ENCODE measurements around the gene AARS2.
"Not testable (repeated sequence)": the region's sequence is repeated elsewhere in the genome, so short reads cannot be mapped to it uniquely, and the experiment has no call there.

AARS2 gene

DNA sequence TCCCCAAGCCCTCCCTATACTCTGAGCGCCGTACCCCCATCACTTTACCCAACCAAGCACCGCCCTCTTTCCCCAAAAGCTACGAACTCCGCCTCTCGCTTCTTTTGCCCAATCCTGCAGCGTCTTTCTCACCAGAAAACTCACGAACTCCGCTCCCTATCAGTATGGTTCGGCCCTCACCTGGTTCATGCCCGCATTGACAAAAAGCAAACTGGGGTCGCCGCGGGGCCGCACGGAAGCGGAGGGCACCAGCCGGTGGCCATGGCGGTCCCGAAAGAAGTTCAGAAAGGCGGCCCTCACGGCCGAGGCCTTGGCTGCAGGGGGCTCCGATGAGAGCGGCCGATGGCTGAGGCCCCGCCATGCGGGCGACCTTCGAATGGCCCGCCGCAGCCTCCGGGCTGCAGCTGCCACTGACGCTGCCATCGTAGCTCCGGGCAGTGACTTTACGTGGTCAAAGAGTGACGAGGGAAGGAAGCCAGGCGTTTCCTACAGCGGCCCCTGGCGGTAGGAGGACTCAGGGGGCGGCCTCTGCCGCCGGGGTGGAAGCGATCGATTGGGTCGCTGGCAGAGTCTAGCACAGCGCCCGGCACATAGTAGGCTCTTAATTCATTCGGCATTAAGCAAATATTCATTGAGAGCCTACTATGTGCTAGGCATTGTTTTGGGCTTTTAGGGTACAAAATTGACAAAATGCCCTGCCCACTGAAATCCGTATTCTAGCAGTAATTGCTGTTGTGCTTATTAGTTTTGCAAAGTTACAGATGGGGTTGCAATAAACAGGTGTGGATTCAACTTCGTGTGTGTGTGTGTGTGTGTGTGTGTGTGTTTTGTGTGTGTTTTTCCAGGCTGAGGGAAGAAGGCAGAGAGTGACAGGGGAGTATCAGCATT, at the start of gene AARS2:
AARS2 (minus strand) TSS at position 447 of the 888 bp plus-strand sequence; CDS start at position 423, 24 bp downstream.
- no peak for TF ChIP-seq Cebpa-rat (IDR thresholded peaks at IDR 0.05)
- Histone ChIP-seq H3K9me3 (replicated peaks in 1 of 11) (no peaks in the 10 kb centered on the region), H3K36me3 (peaks cover 33 to 42% (median 39%) of the 10 kb centered on the region in 11 experiments), H3K27ac (peak within 1 kb of the TSS; percentile 63 to 92 (median 88); a peak in 21 of 22 replicates), H4K20me1 (peaks cover 0 to 9% (median 0%) of the 10 kb centered on the region in 11 experiments; a peak in 6 of 22 replicates), H3K4me1 (peaks cover 9 to 28% (median 12%) of the 10 kb centered on the region in 10 experiments), H3K9ac (peak within 1 kb of the TSS; percentile 86 to 94 (median 90)), H3K4me3 (peak within 1 kb of the TSS; percentile 81 to 96 (median 90)), H3K27me3 (no peaks in the 10 kb centered on the region), H3K4me2 (peak within 1 kb of the TSS; percentile 85 to 97 (median 92))

DNA sequence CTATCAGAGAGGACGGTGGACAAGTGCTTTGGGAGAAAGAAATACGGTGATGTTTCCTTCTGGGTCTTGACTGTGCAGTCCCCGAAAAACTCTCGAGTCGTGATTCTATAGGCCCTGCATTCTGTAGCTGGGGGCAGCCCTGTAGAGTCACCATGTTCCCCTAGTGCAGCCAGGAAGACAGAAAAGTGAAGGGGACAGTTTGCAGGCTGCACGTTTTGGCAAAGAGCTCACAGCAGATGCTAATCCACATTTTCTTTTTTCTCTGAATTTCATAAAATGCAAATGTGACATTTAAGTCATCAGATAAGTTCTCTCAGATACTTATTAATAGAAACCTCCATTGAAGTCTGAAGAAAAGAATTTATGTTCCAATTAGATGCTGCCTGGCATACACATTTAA, 48.8 kb upstream of the AARS2 start:
- Histone ChIP-seq H3K9ac (no peak overlapping the region), H3K4me1 (peaks cover 9 to 23% (median 13%) of the 10 kb centered on the region in 10 experiments; a peak in 19 of 20 replicates), H3K27ac (no peak overlapping the region), H4K20me1 (no peaks in the 10 kb centered on the region), H3K4me2 (no peak overlapping the region), H3K9me3 (replicated peaks in 1 of 11) (peaks cover 0 to 1% (median 0%) of the 10 kb centered on the region in 11 experiments; a peak in 1 of 22 replicates), H3K4me3 (no peak overlapping the region), H3K27me3 (no peaks in the 10 kb centered on the region), H3K36me3 (no peaks in the 10 kb centered on the region)
- no peak for TF ChIP-seq Cebpa-rat (IDR thresholded peaks at IDR 0.05)

DNA sequence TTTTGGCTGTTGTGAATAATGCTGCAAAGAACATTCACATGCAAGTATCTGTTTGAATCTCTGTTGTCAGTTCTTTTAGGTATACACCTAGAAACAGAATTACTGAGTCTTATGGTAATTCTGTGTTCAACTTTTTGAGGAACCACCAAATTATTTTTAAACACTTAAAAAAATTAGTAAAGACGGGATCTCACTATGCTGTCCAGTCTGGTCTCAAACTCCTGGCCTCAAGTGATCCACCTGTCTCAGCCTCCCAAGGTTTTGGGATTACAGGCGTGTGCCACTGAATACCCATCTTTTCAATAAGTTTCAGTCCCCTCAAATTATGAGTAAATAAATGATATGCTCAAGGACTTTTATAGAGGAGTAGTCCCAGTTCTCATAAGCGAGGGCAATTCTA, 46.8 kb upstream of the AARS2 start:
- no peaks in the 10 kb centered on the region for H4K20me1 ChIP-seq
- no peaks in the 10 kb centered on the region for H3K36me3 ChIP-seq
- peaks cover 9 to 19% (median 10%) of the 10 kb centered on the region in 10 experiments; a peak in 19 of 20 replicates for H3K4me1 ChIP-seq
- H3K4me2 ChIP-seq = no peak overlapping the region
- H3K4me3 ChIP-seq = no peak overlapping the region
- no peak overlapping the region for H3K27ac ChIP-seq
- H3K9ac ChIP-seq = no peak overlapping the region
- H3K9me3 ChIP-seq (replicated peaks in 1 of 11) = peaks cover 0 to 18% (median 3%) of the 10 kb centered on the region in 11 experiments; a peak in 9 of 22 replicates
- TF ChIP-seq Cebpa-rat (IDR thresholded peaks at IDR 0.05) = no peak
- H3K27me3 ChIP-seq = no peaks in the 10 kb centered on the region

DNA sequence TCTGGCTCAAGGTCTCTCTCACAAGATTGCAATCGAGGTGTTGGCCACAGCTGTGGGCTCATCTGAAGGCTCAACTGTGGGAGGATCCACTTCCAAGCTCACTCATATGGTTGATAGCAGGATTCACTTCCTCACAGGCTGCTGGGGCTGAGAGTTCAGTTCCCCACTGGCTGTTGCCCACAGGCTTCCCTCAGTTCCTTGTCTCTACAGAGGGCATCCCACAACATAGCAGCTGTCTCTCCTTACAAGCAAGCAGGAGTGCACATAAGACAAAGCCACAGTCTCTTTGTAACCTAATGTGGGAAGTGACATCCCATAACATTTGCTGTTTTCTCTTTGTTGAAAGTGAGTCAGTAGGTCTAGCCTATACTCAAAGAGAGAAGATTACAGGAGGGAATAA, 43.3 kb upstream of the AARS2 start:
- Histone ChIP-seq H3K9ac (no peak overlapping the region), H3K4me1 (no peaks in the 10 kb centered on the region; a peak in 1 of 20 replicates), H3K27me3 (no peaks in the 10 kb centered on the region), H3K4me2 (no peak overlapping the region), H3K27ac (no peak overlapping the region), H3K9me3 (replicated peaks in 1 of 11) (peaks cover 0 to 18% (median 3%) of the 10 kb centered on the region in 11 experiments; a peak in 9 of 22 replicates), H3K4me3 (no peak overlapping the region), H3K36me3 (no peaks in the 10 kb centered on the region), H4K20me1 (no peaks in the 10 kb centered on the region)
- TF ChIP-seq Cebpa-rat (IDR thresholded peaks at IDR 0.05) = no peak

DNA sequence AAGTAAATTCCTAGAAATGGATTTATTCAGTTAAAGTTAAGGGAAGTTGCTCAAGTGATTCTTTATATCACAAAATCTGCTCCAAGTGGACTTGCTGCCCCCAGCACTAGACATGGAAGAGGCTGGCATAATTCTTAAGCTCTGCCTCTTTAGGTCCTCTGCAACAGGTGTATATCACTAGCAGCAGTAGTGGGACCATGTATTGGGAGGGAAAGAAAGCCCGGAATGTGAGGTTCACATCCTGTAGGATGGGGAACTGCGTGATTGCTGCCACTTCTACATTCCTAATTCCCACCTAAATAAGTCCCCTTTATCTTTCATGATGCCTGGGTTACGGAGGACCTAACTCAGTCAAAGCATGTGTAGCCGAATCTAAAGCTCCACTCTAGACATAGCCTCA, 42.5 kb upstream of the AARS2 start:
- no peak for TF ChIP-seq Cebpa-rat (IDR thresholded peaks at IDR 0.05)
- H3K27ac ChIP-seq = no peak overlapping the region

DNA sequence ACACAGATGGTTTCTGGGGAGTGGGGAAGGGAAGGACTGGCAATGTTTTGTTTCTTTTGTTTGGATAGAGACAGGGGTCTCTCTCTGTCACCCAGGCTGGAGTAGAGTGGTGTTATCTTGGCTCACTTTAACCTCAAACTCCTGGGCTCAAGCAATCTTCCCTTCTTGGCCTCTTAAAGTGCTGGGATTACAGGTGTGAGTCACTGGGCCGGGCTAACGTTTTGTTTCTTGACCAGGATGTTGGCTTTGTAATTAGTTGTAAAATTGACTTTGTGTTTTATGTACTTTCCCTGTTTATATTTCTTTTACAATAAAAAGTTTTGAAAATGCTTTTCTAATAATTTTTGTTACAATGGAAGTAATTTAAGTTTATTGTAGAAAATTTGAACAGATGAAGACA, 40.2 kb upstream of the AARS2 start:
- no peak overlapping the region for H3K4me2 ChIP-seq
- TF ChIP-seq Cebpa-rat (IDR thresholded peaks at IDR 0.05) = no peak
- H3K4me3 ChIP-seq = no peak overlapping the region
- H3K27ac ChIP-seq = no peak overlapping the region
- no peaks in the 10 kb centered on the region for H3K27me3 ChIP-seq
- peaks cover 0 to 18% (median 3%) of the 10 kb centered on the region in 11 experiments; a peak in 9 of 22 replicates for H3K9me3 ChIP-seq (replicated peaks in 1 of 11)
- no peaks in the 10 kb centered on the region for H4K20me1 ChIP-seq
- peaks cover 0 to 9% (median 0%) of the 10 kb centered on the region in 10 experiments; a peak in 3 of 20 replicates for H3K4me1 ChIP-seq
- no peaks in the 10 kb centered on the region for H3K36me3 ChIP-seq
- H3K9ac ChIP-seq = no peak overlapping the region

More for the DNA sequence above, 42.5 kb upstream of the AARS2 start:
- H3K9me3 ChIP-seq (replicated peaks in 1 of 11) = peaks cover 0 to 18% (median 3%) of the 10 kb centered on the region in 11 experiments; a peak in 9 of 22 replicates
- H3K9ac ChIP-seq = no peak overlapping the region
- no peak overlapping the region for H3K4me2 ChIP-seq
- H3K4me1 ChIP-seq = peaks cover 0 to under 1% (median 0%) of the 10 kb centered on the region in 10 experiments; a peak in 1 of 20 replicates
- no peaks in the 10 kb centered on the region for H3K36me3 ChIP-seq
- no peaks in the 10 kb centered on the region for H4K20me1 ChIP-seq
- no peaks in the 10 kb centered on the region for H3K27me3 ChIP-seq
- H3K4me3 ChIP-seq = no peak overlapping the region

DNA sequence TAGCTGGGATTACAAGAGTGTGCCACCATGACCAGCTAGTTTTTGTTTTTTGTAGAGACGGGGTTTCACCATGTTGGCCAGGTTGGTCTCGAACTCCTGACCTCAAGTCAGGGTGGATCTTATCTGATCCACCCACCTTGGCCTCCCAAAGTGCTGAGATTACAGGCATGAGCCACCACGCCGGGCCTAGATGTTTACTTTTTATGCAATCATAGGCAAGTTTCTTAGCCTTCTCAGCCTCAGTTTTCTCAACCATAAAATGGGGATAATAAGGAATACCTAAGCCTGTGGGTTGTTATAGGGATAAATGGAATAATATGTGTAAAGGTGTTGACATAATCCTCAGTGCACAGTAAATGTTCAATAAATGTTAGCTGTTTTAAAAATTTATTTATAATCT, 39.1 kb upstream of the AARS2 start:
- no peak overlapping the region for H3K27ac ChIP-seq
- H3K9me3 ChIP-seq (replicated peaks in 1 of 11) = peaks cover 0 to 18% (median 3%) of the 10 kb centered on the region in 11 experiments; a peak in 9 of 22 replicates
- no peak overlapping the region for H3K9ac ChIP-seq
- peaks cover 0 to 9% (median 0%) of the 10 kb centered on the region in 10 experiments; a peak in 3 of 20 replicates for H3K4me1 ChIP-seq
- H3K36me3 ChIP-seq = no peaks in the 10 kb centered on the region
- H3K4me3 ChIP-seq = no peak overlapping the region
- no peaks in the 10 kb centered on the region for H3K27me3 ChIP-seq
- H4K20me1 ChIP-seq = no peaks in the 10 kb centered on the region
- no peak for TF ChIP-seq Cebpa-rat (IDR thresholded peaks at IDR 0.05)
- no peak overlapping the region for H3K4me2 ChIP-seq

DNA sequence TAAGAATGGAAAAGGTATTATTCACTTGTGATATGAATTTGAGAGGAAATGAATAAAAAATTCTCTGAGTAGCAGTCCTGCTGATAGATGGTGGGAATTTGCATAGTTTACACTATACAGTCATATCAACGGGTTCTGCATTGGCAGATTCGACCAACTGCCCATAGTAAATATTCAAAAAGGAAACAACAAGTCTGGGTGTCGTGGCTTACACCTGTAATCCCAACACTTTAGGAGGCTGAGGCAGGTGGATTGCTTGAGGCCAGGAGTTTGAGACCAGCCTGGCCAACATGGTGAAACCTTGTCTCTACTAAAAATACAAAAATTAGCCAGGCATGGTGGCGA, 37.5 kb upstream of the AARS2 start:
- H3K9ac ChIP-seq; H3K27me3 ChIP-seq; H3K27ac ChIP-seq; H4K20me1 ChIP-seq; H3K36me3 ChIP-seq; H3K9me3 ChIP-seq (replicated peaks in 1 of 11); H3K4me2 ChIP-seq; H3K4me1 ChIP-seq; H3K4me3 ChIP-seq: not testable (repeated sequence)

DNA sequence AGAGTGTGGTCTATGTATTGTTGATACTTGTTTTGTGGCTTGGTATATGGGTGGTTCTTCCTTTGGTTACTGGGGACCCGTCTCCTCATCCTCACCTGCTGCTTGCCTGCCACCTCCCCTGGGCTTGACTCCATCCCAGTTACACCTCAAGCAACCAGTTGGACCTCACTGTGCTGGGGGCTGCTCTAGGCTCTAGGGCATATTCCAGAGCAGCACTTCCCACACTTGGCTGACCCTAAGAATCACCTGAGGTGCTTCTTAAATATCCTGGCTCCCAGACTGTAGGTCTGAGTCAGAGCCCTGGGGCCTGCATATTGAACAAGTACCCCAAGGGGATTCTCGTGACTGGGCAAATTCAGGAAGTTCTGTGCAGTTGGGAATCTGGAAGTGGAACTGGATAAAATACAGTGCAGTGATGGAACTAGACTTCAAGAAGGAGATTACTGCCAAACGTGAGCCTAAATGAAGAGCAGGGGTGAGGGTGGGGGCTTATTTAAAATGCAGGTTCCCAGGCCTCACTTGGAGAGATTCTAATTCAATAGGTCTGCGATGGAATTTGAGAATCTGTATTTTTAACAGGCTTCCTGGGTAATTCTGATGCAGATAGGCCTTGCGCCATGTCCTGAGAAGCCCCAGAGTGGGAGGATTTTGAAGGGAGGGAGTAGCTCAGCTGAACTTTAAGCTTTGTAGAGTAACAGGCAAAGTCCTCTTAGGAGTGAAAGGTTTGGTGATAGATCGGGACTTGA, 36.9 kb upstream of the AARS2 start:
- TF ChIP-seq Cebpa-rat (IDR thresholded peaks at IDR 0.05) = no peak
- no peak overlapping the region for H3K9ac ChIP-seq
- no peaks in the 10 kb centered on the region for H3K9me3 ChIP-seq (replicated peaks in 1 of 11)
- H3K4me1 ChIP-seq = peaks cover 0 to 9% (median 0%) of the 10 kb centered on the region in 10 experiments; a peak in 2 of 20 replicates
- no peaks in the 10 kb centered on the region for H3K36me3 ChIP-seq
- peaks cover 0 to 3% (median under 1%) of the 10 kb centered on the region in 11 experiments; a peak in 2 of 22 replicates for H3K27me3 ChIP-seq
- no peak overlapping the region for H3K27ac ChIP-seq
- H3K4me3 ChIP-seq = no peak overlapping the region
- H4K20me1 ChIP-seq = no peaks in the 10 kb centered on the region
- peak overlapping the region in 2 of 11 experiments; percentile 20 to 31; a peak in 2 of 22 replicates for H3K4me2 ChIP-seq

DNA sequence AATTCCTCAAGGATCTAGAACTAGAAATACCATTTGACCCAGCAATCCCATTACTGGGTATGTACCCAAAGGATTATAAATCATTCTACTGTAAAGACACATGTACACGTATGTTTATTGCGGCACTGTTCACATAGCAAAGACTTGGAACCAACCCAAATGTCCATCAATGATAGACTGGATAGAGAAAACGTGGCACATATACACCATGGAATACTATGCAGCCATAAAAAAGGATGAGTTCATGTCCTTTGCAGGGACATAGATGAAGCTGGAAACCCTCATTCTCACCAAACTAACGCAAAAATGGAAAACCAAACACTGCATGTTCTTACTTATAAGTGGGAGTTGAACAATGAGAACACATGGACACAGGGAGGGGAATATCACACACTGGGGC, 33.7 kb upstream of the AARS2 start:
- not testable (repeated sequence) for H3K4me2 ChIP-seq; H3K9ac ChIP-seq; H4K20me1 ChIP-seq; H3K9me3 ChIP-seq (replicated peaks in 1 of 11); H3K27ac ChIP-seq; H3K36me3 ChIP-seq; H3K4me3 ChIP-seq
- Histone ChIP-seq H3K27me3 (peaks cover 25 to 35% (median 33%) of the 10 kb centered on the region in 11 experiments), H3K4me1 (peaks cover 6 to 24% (median 12%) of the 10 kb centered on the region in 10 experiments; a peak in 17 of 20 replicates)
